KG1 (cell line): ENCODE results near the gene ICAM5.
A peak's percentile ranks its signal among the peaks of the same experiment; 100 is the strongest.
"Not testable (repeated sequence)": the region's sequence is repeated elsewhere in the genome, so short reads cannot be mapped to it uniquely, and the experiment has no call there.

Source experiments
- DNase-seq: peaks from one replicate; lab custom pipeline; 2025; lab: John Stamatoyannopoulos, UW

ICAM5 gene

GRCh38 chr19:10289836-10290356, at the start of gene ICAM5:
TSS of gene ICAM5 (plus strand) at chr19:10289952. CDS start at chr19:10290044, 92 bp downstream.
- no peak for DNase-seq

GRCh38 chr19:10241826-10242449, 47.8 kb upstream of the ICAM5 start:
- DNase-seq: not testable (repeated sequence)

- no peak for DNase-seq
Measured at GRCh38 chr19:10243606-10244005, 46.1 kb upstream of the ICAM5 start.

GRCh38 chr19:10245189-10245939, 44.4 kb upstream of the ICAM5 start:
- no peak for DNase-seq

- DNase-seq: no peak
Measured at GRCh38 chr19:10246511-10246910, 43.2 kb upstream of the ICAM5 start.

- peak; percentile 97 for DNase-seq
Measured at GRCh38 chr19:10251792-10252694, 37.7 kb upstream of the ICAM5 start, which contains the start of gene MRPL4. TSS of gene MRPL4 (plus strand) at chr19:10252214. CDS start at chr19:10252254, 40 bp downstream.

- DNase-seq: no peak
Measured at GRCh38 chr19:10252707-10253106, 37.0 kb upstream of the ICAM5 start.

- DNase-seq: no peak
Measured at GRCh38 chr19:10254244-10254643, 35.5 kb upstream of the ICAM5 start.

GRCh38 chr19:10255358-10255757, 34.4 kb upstream of the ICAM5 start:
- DNase-seq: no peak

- DNase-seq: no peak
Measured at GRCh38 chr19:10256551-10256950, 33.2 kb upstream of the ICAM5 start.

GRCh38 chr19:10256970-10257615, 32.7 kb upstream of the ICAM5 start:
- DNase-seq: no peak

- DNase-seq: no peak
Measured at GRCh38 chr19:10258080-10258710, 31.6 kb upstream of the ICAM5 start.

GRCh38 chr19:10259162-10259905, 30.4 kb upstream of the ICAM5 start:
- DNase-seq: peak; percentile 39

- no peak for DNase-seq
Measured at GRCh38 chr19:10260141-10260584, 29.6 kb upstream of the ICAM5 start.

GRCh38 chr19:10262771-10263170, 27.0 kb upstream of the ICAM5 start:
- no peak for DNase-seq

GRCh38 chr19:10266706-10267105, 23.0 kb upstream of the ICAM5 start:
- DNase-seq: no peak

GRCh38 chr19:10268071-10268470, 21.7 kb upstream of the ICAM5 start:
- DNase-seq: no peak

GRCh38 chr19:10269333-10270179, 20.2 kb upstream of the ICAM5 start:
- peak; percentile 65 for DNase-seq

- DNase-seq: peak; percentile 93
Measured at GRCh38 chr19:10270180-10270615, 19.6 kb upstream of the ICAM5 start.
